HG03575 (cell line): Measurements from ENCODE around the gene CROCC2.

Source experiments
- ATAC-seq: cut with Tn5 transposase; IDR thresholded peaks from one replicate; pipeline ENCODE4 v1.9.1; 2021; ENCODE audit not compliant: unreplicated experiment, insufficient number of reproducible peaks, low FRiP score; ENCODE audit errors: extremely low read depth

Gene CROCC2

DNA sequence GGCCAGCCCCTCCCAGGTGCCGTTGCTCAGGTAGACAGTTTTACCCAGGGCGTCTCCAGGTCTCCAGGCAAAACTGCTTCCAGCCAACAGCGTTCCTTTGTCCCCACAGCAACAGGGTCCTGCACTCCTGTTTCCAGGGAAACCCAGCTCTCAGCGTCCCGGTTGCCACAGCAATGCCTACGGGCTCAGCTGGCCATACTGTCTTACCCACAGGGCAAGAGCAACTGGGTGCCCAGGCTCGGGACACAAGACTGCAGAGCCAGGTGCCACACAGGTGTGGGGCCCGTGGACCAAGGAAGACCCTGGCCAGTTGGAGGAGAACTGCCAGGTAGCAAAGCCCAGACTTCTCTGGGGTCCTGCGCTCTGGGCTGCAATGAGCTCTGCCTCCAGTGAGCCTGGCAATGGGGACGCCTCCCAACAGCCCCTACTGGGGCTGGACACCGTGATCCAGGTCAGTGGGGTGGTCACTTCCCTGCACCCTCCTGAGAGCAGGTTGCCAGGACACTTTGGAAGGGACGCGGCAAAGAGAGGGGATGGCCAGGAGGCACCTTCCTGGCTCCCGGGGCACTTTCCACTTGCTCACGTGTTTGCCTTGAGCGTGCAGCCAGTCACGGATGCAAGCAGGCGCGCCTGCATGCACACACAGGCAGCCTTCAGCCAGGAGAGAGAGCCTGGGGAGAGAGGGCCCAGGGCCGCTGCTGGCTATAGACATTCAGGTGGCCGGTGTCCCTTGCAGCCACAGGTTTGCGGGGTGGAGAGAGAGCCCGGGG is at the start of gene CROCC2:
CROCC2 (plus strand) TSS at position 196 of the 770 bp plus-strand sequence; CDS start at position 374, 178 bp downstream.
- no peak for ATAC-seq

GRCh38 chr2:240857039-240858008 is 48.8 kb upstream of the CROCC2 start:
- no peak for ATAC-seq

GRCh38 chr2:240858321-240858720 is 47.8 kb upstream of the CROCC2 start:
- no peak for ATAC-seq

DNA sequence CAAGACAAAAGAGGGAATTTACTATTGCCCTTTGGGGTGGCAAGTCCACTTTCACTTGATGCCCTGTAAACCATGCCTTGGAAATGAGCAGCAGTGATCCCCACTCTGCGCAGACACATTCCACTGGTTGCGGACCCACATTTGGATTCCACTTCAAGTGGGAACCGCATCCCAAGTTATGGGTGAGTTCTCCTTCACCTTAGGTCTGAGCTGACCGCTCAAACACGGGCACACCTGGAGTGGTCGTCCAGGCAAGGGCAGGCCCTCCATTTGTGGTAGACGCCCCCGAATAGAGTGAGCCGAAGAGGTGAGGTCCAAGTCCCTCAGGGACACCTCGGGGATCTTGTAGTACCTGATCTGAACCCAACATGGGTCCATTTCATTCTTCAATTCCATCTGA is 47.3 kb upstream of the CROCC2 start:
- ATAC-seq = no peak

GRCh38 chr2:240861547-240861946 is 44.6 kb upstream of the CROCC2 start:
- no peak for ATAC-seq

DNA sequence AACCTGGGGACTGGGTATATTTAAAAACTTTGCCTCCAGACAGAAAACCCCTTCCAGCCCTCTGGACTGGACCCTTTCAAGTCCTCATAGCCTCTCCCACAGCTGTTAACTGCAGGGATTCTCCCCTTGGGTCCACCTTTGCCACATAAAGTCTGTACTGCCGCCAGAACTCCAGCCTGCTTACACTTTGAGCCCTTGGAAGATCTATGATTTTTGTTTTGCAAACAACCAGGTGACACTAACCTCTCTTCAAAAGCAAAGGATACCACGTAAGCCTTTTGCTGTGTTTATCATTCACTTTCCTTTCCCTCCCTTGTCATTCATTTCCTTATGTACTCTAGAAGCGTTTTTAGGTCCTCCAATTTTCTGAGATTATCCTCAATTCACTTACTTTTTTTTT is 41.7 kb upstream of the CROCC2 start:
- ATAC-seq = no peak

- no peak for ATAC-seq
Measured at GRCh38 chr2:240865391-240865790, 40.7 kb upstream of the CROCC2 start.

GRCh38 chr2:240868286-240869108 is 37.6 kb upstream of the CROCC2 start, which contains the start of gene AGXT:
Gene AGXT (plus strand): TSS chr2:240868824. CDS start chr2:240868866, 42 bp downstream.
- no peak for ATAC-seq

DNA sequence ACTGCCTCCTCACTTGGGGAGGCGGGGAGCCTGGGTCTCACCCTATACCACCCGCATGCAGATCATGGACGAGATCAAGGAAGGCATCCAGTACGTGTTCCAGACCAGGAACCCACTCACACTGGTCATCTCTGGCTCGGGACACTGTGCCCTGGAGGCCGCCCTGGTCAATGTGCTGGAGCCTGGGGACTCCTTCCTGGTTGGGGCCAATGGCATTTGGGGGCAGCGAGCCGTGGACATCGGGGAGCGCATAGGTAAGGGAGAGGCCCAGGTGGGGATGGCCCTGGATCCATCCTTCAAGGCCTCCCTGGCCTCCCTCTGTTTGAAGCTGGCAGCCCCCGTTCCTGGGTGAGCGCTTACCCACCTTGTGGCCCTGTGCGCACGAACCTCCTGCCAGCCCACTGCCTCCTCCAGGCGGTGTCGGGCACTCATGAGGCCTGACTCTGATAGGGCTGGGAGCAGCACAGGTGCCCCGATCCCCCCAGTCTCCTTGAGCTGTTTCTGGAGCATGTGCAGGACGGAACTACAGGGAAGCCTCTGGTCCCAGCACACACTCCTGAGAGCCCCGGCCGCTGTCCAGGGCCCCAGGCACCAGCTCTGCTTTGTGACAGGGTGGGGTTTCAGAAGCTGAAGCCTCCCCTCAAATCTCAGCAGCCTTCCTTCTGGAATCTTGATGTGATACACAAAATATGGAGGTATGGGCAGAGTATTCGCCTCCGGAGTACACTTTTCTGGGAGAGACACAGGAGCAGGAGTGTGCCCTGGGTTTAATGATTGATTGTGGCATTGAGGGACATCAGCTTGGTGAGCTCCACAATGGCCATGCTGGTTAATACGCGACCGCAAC is 36.8 kb upstream of the CROCC2 start:
- ATAC-seq = no peak

GRCh38 chr2:240869956-240870875 is 35.9 kb upstream of the CROCC2 start:
- ATAC-seq = no peak

DNA sequence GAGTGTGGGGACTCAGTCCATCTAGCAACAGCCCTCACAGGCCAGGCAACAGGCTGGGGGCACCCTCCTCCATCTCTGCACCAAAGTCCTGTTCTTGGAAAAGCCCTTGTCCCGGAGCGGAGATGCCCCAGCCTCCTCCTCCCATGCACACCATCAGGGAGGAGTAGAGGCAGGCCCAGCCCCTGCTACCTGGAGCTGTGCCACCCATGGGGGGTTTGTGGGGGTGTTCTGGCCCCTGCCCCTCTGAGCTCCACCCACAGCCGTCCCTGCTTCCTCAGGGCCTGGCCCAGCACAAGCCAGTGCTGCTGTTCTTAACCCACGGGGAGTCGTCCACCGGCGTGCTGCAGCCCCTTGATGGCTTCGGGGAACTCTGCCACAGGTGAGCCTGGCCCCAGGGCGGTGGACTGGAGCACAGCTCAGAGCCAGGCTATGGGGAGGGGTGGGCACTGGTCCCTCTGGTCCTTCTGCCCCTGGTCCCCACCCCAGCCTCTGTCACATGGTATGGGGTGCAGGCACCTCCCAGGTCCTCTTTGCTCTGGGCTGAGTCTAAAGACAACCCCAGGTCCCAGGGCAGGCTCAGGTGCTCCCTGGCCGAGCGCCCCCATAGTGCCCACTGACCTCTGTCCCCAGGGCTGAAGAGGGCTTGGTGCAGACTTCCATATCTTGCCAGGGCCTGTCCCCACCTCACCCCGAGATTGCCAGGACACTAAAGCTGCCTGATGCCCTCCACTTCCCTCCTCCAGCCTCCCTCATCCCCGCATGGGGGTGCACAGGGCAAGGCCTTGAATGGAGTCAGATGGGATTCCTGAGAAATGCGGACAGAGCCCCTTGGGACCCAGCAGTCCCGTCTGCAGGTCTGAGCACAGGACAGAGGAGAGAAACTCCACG is 34.8 kb upstream of the CROCC2 start:
- no peak for ATAC-seq

- no peak for ATAC-seq
Measured at GRCh38 chr2:240872317-240873097, 33.6 kb upstream of the CROCC2 start.

GRCh38 chr2:240873098-240873788 is 32.9 kb upstream of the CROCC2 start:
- no peak for ATAC-seq

DNA sequence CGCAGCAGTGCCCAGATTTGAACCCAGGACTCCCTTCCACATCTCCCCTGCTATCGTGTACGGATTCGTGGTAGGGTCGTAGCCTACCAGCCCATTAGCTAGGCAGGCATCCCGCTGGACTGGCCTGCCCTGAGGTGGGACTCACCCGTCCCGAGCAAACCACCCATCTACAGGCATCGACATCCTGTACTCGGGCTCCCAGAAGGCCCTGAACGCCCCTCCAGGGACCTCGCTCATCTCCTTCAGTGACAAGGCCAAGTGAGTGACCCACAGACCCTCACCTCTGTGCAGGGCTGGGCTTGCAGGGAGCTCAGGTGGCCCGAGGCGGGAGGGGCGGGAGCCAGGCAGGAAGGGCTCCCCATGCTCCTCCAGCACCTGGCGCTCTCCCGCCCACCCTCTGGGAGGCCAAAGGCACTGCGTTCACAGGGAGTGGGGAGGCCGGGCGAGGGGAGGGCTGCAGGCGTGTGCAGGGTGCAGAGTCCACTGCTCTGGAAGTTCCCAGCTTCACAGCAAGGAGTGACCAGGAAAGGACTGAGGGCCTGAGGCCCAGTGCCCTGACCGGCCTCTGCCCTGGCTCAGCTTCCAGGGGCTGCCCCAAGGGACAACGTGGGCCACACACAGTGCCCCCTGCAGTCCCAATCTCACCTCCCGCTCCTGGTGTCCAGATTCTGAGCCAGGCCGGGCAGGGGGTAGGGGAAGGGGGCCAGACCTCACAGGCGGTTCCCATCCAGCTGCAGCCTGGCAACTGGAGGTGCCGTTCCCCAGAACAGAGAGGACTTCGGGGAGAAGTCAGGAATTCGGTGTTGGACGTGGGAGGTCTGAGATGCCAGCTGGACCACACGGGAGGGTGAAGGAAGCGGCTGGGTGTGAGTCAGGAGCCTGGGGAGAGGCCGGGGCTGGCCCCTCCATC is 32.1 kb upstream of the CROCC2 start:
- no peak for ATAC-seq
